K562 (cell line): ENCODE measurements around the gene CNTRL. TPM values are rescaled to one million over a fixed set of nuclear protein-coding genes. Genes with fewer than 3 reads are reported as not detected.
A peak's percentile ranks its signal among the peaks of the same experiment; 100 is the strongest.

Experiments used
- CXXC5 ChIP-seq: fragments of 250-450 bp; sonication (Bioruptor Pico); IDR thresholded peaks from 2 replicates; pipeline ENCODE4 v1.8.0; 2022; ENCODE audit warnings: inconsistent platforms, mild to moderate bottlenecking, moderate library complexity
- E2F8 ChIP-seq: fragments of 450-650 bp; IDR thresholded peaks from 2 replicates; pipeline ENCODE4 v1.7.1; 2018; ENCODE audit warnings: mild to moderate bottlenecking, low read depth; ENCODE audit not compliant: partially characterized antibody
- ETS2 ChIP-seq: IDR thresholded peaks from 2 replicates; pipeline ENCODE4 v1.6.1; 2016; ENCODE audit warnings: borderline replicate concordance, missing genetic modification characterization, mild to moderate bottlenecking, moderate library complexity, missing compliant biosample characterization; ENCODE audit not compliant: poor library complexity, severe bottlenecking
- MAZ ChIP-seq, 2 experiments: fragments of 450-650 bp in 1 of 2; sonication (generic) in 1 of 2; formaldehyde crosslinking; IDR thresholded peaks in 1 of 2; conservative IDR thresholded peaks in 1 of 2; 2 replicates each; pipeline versions ENCODE4 v1.4.0 to v1.5.0; 2020; ENCODE audit warnings: mild to moderate bottlenecking in 1 of 2, missing genetic modification reagents in 1 of 2
- MYBL2 ChIP-seq, 2 experiments: fragments of 450-650 bp in 1 of 2; sonication (generic) in 1 of 2; formaldehyde crosslinking in 1 of 2; IDR thresholded peaks; 2 replicates each; pipeline versions ENCODE4 v1.6.1 to v1.8.1; 2017 to 2022; ENCODE audit warnings: borderline replicate concordance in 1 of 2, inconsistent platforms in 1 of 2, low read depth in 1 of 2, mild to moderate bottlenecking in 1 of 2, missing genetic modification reagents in 1 of 2, moderate library complexity in 1 of 2
- MYC ChIP-seq, 2 experiments: fragments of 250-450 bp in 1 of 2; sonication (Bioruptor Pico) in 1 of 2; IDR thresholded peaks; 2 replicates each; pipeline versions ENCODE4 v1.5.1 to v1.6.1; 2012 to 2021; ENCODE audit warnings: low read depth in 2 of 2, borderline replicate concordance in 1 of 2, improper control_type of control experiment in 1 of 2, low read length in 1 of 2, mild to moderate bottlenecking in 1 of 2, moderate library complexity in 1 of 2
- PKNOX1 ChIP-seq: fragments of 450-650 bp; IDR thresholded peaks from 2 replicates; pipeline ENCODE4 v1.6.1; 2016
- POLR2A ChIP-seq: fragments of 450-650 bp; conservative IDR thresholded peaks from 2 replicates; pipeline ENCODE4 v1.6.1; 2016
- PTBP1 ChIP-seq: fragments of 200-400 bp; formaldehyde crosslinking; IDR thresholded peaks from 2 replicates; pipeline ENCODE4 v1.6.1; 2017; ENCODE audit warnings: low read depth, low read length
- RBM25 ChIP-seq: fragments of 200-400 bp; formaldehyde crosslinking; IDR thresholded peaks from 2 replicates; pipeline ENCODE4 v1.6.1; 2018; ENCODE audit warnings: low read length, low read depth, moderate library complexity; ENCODE audit not compliant: severe bottlenecking
- ZEB2 ChIP-seq: fragments of 450-650 bp; IDR thresholded peaks from 2 replicates; pipeline ENCODE4 v1.6.1; 2016
- polyA plus RNA-seq, 8 experiments: library from polyadenylated mRNA; depleted of rRNA in 4 of 8; stranded (reverse) in 5 of 8; unstranded in 3 of 8; fragments of >200 nt; fragmentation: Nextera tagmentation in 2 of 8; fragmentation: Illumina TruSeq in 1 of 8; extraction: Ambion mirVana in 2 of 8; extraction: Trizol in 1 of 8; gene quantifications; 2 replicates each; pipeline versions ENCODE4 v1.2.1 to v1.2.3, GENCODE V29; 2011 to 2014; ENCODE audit warnings: inconsistent platforms in 1 of 8, missing spikeins in 1 of 8
- total RNA-seq, 7 experiments: library from RNA; depleted of rRNA in 6 of 7; stranded (reverse); fragments of >200 nt in 6 of 7; fragmentation: Illumina TruSeq in 2 of 7; extraction: Trizol in 2 of 7; gene quantifications; 2 replicates each; pipeline versions ENCODE4 v1.2.1 to v1.2.3, GENCODE V29; 2011 to 2021; ENCODE audit warnings: low replicate concordance in 1 of 7
- TF ChIP-seq, protein P1 (sequence below): fragments of 450-650 bp; IDR thresholded peaks from one replicate; pipeline ENCODE4 v1.6.1; 2018; ENCODE audit warnings: mild to moderate bottlenecking, moderate library complexity; ENCODE audit not compliant: partially characterized antibody
- TF ChIP-seq, protein P2 (sequence below): fragments of 450-650 bp; IDR thresholded peaks from 2 replicates; pipeline ENCODE4 v1.6.1; 2016; ENCODE audit warnings: low read depth

Gene CNTRL
- total and polyA plus RNA-seq, 9 of the 15 experiments (the other 6 are each of a cell fraction or from before 2014, with no cell fraction given), result 9.2 to 28.9 (median 20.5) TPM

DNA sequence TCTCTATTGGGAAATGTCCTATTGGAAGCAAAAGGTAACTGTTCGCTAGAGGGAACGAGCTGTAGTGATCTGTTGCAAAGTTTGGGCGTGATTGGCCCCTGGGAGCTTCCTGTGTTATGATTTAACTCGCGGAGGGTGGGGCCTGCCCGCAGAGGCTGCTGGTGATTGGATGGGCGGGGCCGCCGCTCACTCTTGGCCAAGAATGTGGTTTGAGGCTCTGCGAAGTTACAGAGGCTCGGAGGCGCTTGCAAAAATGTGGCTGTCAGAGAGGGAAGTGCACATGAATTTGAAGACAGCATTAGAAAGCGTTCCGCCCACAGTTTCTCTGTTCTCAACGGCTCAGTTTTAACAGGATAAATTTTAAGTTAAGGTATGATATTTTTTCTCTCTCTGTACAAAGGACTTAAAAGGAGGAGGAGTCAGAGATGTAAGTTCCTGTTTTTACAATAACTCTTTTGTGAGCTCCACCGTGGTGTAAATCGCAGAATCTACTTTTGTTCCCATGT, 46.9 kb downstream of the CNTRL start (continued):
- peak; percentile 98 for TF ChIP-seq PKNOX1
- TF ChIP-seq MYC (IDR thresholded peaks at IDR 0.05; ENCODE audit: low read depth, low read length), result peak; percentile 79; the same call in 1 of the 2 replicates
- no peak for TF ChIP-seq MYC (CRISPR knock-in tag; IDR thresholded peaks at IDR 0.05; ENCODE audit: borderline replicate concordance, low read depth)
- TF ChIP-seq, protein P1, sequence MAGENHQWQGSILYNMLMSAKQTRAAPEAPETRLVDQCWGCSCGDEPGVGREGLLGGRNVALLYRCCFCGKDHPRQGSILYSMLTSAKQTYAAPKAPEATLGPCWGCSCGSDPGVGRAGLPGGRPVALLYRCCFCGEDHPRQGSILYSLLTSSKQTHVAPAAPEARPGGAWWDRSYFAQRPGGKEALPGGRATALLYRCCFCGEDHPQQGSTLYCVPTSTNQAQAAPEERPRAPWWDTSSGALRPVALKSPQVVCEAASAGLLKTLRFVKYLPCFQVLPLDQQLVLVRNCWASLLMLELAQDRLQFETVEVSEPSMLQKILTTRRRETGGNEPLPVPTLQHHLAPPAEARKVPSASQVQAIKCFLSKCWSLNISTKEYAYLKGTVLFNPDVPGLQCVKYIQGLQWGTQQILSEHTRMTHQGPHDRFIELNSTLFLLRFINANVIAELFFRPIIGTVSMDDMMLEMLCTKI, result no peak
- TF ChIP-seq MYBL2 (IDR thresholded peaks at IDR 0.05; ENCODE audit: low read depth), result peak; percentile 94
- TF ChIP-seq MYBL2 (CRISPR knock-in tag; IDR thresholded peaks at IDR 0.05; ENCODE audit: borderline replicate concordance), result no peak
- no peak for TF ChIP-seq ETS2
- peak; percentile 58 for TF ChIP-seq RBM25
- TF ChIP-seq, protein P2, sequence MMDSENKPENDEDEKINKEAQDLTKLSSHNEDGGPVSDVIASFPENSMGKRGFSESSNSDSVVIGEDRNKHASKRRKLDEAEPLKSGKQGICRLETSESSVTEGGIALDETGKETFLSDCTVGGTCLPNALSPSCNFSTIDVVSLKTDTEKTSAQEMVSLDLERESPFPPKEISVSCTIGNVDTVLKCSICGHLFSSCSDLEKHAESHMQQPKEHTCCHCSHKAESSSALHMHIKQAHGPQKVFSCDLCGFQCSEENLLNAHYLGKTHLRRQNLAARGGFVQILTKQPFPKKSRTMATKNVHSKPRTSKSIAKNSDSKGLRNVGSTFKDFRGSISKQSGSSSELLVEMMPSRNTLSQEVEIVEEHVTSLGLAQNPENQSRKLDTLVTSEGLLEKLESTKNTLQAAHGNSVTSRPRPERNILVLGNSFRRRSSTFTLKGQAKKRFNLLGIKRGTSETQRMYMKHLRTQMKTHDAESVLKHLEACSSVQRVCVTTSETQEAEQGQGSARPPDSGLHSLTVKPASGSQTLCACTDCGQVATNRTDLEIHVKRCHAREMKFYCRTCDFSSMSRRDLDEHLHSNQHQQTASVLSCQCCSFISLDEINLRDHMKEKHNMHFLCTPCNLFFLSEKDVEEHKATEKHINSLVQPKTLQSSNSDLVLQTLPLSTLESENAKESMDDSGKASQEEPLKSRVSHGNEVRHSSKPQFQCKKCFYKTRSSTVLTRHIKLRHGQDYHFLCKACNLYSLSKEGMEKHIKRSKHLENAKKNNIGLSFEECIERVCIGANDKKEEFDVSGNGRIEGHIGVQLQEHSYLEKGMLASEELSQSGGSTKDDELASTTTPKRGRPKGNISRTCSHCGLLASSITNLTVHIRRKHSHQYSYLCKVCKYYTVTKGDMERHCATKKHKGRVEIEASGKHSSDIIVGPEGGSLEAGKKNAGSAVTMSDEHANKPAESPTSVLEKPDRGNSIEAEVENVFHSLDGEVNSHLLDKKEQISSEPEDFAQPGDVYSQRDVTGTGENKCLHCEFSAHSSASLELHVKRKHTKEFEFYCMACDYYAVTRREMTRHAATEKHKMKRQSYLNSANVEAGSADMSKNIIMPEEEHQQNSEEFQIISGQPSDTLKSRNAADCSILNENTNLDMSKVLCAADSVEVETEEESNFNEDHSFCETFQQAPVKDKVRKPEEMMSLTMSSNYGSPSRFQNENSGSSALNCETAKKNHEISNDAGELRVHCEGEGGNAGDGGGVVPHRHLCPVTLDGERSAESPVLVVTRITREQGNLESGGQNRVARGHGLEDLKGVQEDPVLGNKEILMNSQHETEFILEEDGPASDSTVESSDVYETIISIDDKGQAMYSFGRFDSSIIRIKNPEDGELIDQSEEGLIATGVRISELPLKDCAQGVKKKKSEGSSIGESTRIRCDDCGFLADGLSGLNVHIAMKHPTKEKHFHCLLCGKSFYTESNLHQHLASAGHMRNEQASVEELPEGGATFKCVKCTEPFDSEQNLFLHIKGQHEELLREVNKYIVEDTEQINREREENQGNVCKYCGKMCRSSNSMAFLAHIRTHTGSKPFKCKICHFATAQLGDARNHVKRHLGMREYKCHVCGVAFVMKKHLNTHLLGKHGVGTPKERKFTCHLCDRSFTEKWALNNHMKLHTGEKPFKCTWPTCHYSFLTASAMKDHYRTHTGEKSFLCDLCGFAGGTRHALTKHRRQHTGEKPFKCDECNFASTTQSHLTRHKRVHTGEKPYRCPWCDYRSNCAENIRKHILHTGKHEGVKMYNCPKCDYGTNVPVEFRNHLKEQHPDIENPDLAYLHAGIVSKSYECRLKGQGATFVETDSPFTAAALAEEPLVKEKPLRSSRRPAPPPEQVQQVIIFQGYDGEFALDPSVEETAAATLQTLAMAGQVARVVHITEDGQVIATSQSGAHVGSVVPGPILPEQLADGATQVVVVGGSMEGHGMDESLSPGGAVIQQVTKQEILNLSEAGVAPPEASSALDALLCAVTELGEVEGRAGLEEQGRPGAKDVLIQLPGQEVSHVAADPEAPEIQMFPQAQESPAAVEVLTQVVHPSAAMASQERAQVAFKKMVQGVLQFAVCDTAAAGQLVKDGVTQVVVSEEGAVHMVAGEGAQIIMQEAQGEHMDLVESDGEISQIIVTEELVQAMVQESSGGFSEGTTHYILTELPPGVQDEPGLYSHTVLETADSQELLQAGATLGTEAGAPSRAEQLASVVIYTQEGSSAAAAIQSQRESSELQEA, result peak; percentile 74
- peak; percentile 10 for TF ChIP-seq E2F8
- TF ChIP-seq MAZ (CRISPR knock-in tag; conservative IDR thresholded peaks at IDR 0.05 in 1 of 2, IDR thresholded peaks at IDR 0.05 in 1 of 2), result peak; percentile 27 to 68; a peak in 3 of 4 replicates
- TF ChIP-seq CXXC5, result peak; percentile 59
- TF ChIP-seq POLR2A, result peak; percentile 75
- 0 out of 2 replicates have a peak, but pooled peaks have one; percentile 10 for TF ChIP-seq ZEB2
- no peak for TF ChIP-seq PTBP1
